Hematopoietic multipotent progenitor cell treated with erythropoietin and hydrocortisone succinate and interleukin-3 and kit ligand, for 8 days (in vitro differentiated cells): ENCODE results near the gene PDE9A.
"Not testable (repeated sequence)": the region's sequence is repeated elsewhere in the genome, so short reads cannot be mapped to it uniquely, and the experiment has no call there.

ENCODE experiments used
- DNase-seq: peaks from one replicate; pipeline ENCODE4 v3.0.0-alpha.2; 2015

Gene PDE9A

GRCh38 chr21:42691901-42692559 is 38.6 kb downstream of the PDE9A start:
- DNase-seq = no peak

DNA sequence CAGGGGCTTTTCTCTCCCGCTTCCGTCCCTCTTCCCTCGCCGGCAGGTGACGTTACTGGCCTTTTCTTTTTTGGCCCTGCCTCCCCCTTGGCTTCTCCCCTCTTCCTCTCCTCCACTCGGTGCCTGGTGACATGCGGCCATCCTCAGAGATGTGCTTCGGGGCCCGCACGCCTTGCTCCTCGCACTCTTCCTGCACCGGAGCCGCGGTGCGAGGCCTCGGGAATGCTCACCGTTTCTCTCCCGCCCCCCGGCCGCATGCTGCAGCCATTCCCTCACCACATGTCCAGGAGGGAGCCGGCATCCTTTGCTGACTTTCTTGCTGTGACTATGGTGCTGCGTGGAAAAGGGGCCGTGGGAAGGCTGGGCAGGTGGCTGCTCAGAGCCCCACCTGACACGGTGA is 39.3 kb downstream of the PDE9A start:
- no peak for DNase-seq

DNA sequence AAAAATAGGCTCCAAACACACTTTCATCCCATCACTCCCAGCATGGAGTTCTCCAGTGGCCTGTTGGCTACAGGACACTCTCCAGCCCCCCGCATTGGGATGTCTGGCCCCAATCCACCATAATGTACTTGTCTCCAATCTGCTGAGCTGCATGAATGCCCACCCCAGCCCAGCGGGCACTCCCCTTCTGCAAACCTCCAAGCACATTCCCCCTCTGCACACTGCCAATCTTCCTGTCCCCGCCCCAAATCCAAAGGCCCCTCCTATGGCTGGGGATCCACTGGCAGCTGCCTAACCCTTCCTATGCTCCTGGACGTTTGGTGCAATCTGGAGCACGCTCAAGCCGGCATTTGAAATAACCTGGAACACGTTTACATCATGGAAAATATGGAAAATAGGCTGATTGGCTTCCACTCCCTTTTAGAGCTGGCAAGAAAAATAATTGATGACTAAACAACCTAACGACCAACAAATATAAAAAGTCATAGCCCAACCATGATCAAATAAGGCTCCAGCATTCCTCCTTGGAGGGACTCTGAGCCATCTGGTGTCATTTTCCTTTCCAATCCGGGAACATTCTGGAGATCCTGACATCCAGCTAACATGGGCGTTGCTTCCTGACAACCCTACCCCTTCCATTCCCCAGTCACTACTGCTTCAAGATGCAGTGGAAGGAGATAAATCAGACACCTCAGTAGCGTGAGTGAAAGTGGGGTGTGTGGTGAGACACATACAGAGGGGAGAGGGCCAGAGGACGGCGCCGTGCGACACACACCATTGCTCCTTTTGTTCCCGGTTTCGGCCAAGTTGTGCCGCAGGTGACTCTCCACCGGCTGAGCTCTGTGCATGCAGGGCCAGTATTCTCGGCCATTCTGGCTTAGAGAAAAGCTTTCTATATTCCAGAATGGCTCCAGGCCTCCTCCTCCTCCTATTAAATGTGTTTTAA is 41.6 kb downstream of the PDE9A start:
- no peak for DNase-seq

DNA sequence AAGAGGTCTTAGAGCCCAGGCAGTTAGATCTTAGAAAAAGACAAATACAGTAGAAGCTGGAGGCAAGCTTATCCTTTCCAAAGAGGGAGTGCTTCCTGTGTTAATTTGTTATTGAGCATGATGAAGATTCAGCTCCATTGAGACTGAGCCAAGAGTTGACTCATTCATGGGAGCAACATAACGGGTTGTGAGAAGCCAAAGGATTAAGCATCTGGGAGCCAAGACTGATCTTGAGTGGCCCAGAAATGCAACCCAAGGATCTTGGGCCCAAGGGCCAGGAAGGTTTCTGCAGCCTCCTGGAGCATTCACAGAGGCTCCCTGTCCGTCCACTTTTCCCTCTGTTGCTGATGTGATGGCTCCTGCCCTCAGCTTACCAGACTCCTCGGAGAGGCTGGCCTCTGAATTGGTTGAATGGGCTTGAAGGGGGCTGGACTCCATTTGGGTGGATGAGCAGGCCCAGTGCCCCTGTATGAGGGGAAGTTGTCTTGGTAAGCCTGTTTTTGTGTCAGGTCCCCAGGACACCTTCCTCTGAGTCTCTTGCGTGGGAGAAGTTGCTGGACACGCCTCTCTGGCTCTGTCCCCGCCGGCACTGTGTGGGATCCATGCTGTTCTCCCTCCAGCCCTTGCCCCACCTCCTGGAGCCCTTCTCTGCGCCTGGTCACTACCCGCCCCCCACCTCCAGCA is 42.4 kb downstream of the PDE9A start:
- no peak for DNase-seq

DNA sequence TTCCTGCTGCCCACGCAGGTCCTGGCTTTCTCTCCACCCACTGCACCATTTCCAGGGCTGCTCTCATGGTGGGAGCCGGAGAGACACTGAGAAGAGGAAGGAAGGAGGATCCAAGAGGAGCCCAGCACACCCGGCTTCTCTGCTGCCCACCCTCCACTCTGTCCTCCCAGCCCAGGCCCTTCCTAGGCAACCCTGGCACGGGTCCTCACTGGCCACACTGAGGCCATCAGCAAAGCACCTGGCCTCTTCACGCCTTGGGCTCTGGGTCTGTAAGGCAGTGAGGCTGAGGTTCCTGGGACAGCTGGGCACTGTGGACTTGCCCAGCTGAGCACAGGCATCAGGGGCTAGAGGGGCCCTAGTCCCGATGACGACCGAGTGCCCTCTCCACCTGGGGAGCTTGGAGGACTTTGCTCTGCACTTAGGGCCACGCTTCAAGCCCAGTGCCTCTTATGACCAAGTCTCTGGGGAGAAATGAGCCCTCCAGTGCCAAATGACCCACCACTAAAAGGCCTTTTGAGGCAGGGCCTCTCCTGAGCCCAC is 43.1 kb downstream of the PDE9A start:
- DNase-seq = no peak

DNA sequence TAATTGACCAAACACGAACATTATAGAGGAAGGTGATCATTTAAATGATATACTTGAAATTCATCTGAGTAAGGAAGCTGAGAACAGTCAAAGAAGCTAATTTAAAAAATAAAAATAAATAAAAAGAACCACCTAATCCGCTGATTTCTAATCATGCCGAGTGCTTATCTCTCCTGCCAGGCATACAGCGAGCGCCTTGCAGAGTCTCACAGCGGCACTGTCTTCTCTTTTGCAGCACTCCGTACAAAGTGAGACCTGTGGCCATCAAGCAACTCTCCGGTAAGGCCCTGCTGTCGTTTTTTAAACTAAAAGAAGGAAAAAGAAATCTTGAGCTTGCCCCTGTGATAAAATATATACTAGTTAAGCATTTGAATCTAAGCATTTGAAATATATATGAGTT is 45.3 kb downstream of the PDE9A start:
- peak; percentile 76 for DNase-seq

DNA sequence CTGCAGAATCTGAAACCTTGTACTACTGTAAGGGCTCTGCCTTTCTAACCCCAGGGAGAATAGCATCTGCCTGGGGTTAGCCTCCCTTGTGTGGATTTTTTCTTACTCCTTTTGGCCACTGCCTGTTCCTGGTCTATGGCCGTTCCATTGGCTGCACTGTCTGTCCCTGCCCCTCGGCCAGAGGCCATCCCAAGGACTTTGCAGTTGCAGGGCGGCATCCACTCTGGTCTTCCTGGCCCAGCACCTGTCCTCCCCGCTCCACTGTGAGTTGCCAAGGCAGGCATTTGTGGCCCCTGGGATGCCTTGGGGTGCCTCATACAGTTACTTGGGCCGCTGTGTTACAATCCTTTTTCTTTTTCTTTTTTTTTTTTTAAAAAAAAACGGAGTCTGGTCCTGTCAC is 45.8 kb downstream of the PDE9A start:
- no peak for DNase-seq

DNA sequence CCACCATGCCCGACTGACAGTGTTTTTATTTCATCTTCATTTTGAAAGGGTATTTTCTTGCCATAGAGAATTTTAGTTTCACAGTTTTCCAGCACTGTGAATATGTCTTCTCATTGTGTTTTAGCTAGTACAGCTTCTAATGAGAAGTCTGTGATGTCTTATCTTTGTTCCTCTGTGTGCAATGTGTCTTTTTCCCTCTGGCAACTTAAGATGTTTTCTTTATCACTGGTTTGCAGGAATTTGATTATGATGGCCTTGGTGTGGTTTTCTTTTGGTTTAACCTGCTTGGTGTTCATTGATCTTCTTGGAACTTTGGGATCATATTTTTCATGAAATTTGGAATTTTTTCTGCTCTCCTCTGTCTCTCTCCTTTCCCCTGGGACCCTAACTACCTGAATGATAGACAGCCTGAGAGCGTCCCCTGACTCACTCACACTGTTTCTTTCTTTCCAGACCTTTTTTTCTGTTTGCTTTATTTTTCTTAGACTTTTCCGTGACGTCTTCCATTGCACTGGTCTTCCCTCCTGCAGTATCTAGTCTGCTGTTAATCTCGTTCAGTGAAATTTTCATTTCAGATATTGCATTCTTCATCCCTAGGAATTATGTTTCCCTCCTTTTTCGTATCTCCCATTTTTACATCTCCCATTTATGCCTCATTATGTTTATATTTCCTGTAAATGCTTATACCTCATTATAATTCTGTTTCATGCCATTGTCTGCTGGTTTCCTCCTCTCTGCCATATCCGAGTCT is 48.5 kb downstream of the PDE9A start:
- DNase-seq = peak; percentile 84

GRCh38 chr21:42702720-42703119 is 49.3 kb downstream of the PDE9A start:
- DNase-seq = no peak

DNA sequence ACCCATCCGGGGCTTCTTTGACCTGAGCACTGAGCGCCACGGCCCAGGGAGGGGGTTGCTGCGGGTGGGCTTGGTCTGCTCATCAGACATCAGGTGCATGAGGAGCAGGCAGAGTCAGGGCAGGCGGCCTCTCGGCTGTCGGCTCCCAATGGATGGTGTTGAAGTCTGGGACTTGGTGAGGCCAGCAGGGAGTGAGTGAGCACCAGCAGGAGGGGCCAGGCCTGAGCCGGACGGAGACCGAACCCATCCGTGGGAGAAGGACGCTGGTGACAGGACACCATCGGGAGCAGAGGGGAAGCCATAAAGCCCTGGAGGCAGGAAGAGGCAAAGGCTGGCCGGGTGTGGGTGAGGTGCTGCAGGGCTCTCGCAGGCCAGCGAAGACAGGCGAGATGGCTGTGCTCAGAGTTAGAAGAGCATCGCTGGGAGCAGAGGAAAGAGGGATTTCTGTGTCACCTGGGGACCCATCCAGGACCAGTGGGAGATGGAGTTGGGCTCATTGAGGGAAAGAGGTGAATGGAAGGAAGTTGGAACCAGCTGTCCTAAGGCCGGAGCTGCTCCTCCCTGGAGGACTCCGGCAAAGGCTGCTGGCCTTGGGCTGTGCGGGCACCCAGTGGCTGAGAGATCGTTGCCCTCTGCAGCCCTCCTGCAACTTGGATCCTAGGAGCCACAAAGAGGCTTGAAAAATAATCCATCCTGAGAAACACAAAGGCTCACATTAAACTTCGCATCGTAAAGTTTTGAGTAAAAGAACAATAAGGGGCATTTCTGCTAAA is 49.9 kb downstream of the PDE9A start:
- DNase-seq = no peak

DNA sequence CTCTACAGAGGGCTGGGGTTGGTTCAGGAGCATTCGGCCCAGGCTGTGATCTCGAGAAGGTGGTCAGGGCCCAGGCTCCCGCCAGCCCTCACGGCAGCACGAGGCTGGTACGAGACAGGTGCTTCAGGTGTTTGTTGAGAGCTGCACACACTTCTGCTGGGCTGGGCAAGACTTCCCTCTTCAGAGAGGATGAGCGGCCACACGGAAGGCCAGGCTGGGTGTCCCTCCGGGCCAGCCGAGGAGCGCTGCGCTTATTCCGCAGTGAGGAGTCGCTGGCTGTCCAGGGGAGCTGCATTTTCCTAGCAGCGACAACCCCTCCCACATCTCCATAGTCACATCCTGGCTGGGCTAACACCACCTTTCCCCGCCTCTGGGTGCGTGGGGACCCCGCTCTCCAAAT is 50.5 kb downstream of the PDE9A start:
- DNase-seq = no peak

GRCh38 chr21:42704861-42705260 is 51.4 kb downstream of the PDE9A start:
- no peak for DNase-seq

- DNase-seq = no peak
These were observed 51.9 kb downstream of the PDE9A start for GRCh38 chr21:42705346-42705745.

GRCh38 chr21:42705746-42706374 is 52.4 kb downstream of the PDE9A start:
- DNase-seq = no peak

GRCh38 chr21:42706765-42707164 is 53.3 kb downstream of the PDE9A start:
- DNase-seq = no peak

GRCh38 chr21:42707207-42707830 is 53.9 kb downstream of the PDE9A start:
- no peak for DNase-seq

GRCh38 chr21:42708107-42708506 is 54.7 kb downstream of the PDE9A start:
- no peak for DNase-seq

DNA sequence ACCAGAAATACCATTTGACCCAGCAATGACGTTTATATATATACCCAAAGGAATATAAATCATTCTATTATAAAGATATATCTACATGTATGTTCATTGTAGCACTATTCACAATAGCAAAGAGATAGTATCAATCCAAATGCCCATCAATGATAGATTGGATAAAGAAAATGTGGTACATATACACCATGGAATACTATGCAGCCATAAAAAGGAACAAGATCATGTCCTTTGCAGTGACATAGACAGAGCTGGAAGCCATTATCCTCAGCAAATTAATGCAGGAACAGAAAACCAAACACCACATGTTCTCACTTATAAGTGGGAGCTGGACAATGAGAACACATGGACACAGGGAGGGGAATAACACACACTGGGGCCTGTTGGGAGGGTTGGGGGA is 55.5 kb downstream of the PDE9A start:
- not testable (repeated sequence) for DNase-seq

GRCh38 chr21:42711667-42712066 is 58.2 kb downstream of the PDE9A start:
- no peak for DNase-seq

GRCh38 chr21:42715427-42715826 is 62.0 kb downstream of the PDE9A start:
- not testable (repeated sequence) for DNase-seq

DNA sequence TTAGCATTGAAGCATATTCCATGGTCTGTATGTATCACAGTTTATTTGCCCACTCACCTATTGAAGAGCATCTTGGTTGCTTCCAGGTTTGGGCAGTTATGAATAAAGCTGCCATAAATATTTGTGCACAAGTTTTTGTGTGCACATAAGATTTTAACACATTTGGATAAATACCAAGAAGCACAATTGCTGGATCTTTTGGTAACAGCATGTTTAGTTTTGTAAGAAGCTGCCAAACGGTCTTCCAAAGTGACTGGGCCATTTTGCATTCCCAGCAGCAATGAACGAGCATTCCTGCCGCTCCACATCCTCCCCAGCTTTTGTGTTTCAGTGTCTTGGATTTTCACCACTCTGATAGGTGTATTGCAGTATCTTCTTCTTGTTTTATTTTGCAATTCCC is 62.7 kb downstream of the PDE9A start:
- DNase-seq = no peak
